MM.1S (cell line): ENCODE measurements around the gene PRM1.

Experiments
- EZH2phosphoT487 ChIP-seq: fragments of 300-600 bp; sonication (generic); IDR thresholded peaks from 2 replicates; pipeline ENCODE4 v1.6.1; 2018; ENCODE audit warnings: antibody characterized with exemption, low read length
- TF ChIP-seq, protein P1 (sequence below): fragments of 300-600 bp; sonication (generic); IDR thresholded peaks from 2 replicates; pipeline ENCODE4 v1.5.1; 2016; ENCODE audit warnings: antibody characterized with exemption, low read length, mixed read lengths

GRCh38 chr16:11309895-11310633 is 28.9 kb upstream of the PRM1 start:
- TF ChIP-seq, protein P1, sequence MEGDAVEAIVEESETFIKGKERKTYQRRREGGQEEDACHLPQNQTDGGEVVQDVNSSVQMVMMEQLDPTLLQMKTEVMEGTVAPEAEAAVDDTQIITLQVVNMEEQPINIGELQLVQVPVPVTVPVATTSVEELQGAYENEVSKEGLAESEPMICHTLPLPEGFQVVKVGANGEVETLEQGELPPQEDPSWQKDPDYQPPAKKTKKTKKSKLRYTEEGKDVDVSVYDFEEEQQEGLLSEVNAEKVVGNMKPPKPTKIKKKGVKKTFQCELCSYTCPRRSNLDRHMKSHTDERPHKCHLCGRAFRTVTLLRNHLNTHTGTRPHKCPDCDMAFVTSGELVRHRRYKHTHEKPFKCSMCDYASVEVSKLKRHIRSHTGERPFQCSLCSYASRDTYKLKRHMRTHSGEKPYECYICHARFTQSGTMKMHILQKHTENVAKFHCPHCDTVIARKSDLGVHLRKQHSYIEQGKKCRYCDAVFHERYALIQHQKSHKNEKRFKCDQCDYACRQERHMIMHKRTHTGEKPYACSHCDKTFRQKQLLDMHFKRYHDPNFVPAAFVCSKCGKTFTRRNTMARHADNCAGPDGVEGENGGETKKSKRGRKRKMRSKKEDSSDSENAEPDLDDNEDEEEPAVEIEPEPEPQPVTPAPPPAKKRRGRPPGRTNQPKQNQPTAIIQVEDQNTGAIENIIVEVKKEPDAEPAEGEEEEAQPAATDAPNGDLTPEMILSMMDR: no peak
- TF ChIP-seq EZH2phosphoT487: no peak
